ENCODE results near the gene FAM117B.

The FAM117B gene

DNA sequence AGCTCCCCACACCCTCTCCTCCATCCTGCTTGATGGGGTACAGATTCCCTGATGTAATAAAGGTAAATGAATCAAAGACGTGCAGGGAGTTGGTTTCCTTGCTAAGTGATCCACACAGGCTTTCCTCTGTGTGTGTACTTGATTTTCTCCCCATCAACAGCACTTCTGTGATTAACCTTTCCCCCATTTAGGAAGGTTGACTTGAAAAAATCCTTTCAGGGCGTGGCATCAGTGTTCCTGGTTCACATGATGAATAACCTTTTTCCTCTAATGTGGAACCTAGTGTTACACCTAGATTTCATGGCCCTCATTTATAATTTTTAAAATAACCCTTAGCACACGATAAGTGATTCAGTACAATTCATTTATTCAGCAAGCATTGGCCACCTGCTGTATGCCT, 121.8 kb downstream of the FAM117B start:
- Histone ChIP-seq H3K4me3 (ENCODE audit: low read depth, low read length) (no peak overlapping the region), H3K36me3 (replicated peaks) (no peaks in the 10 kb centered on the region), H3K27ac (no peak overlapping the region), H3K27me3 (replicated peaks) (no peaks in the 10 kb centered on the region)
- DNase-seq, result no peak
- in situ Hi-C loops (cut with HindIII; ENCODE audit: low pct_ligation_motif_present, low sequenced_read_pairs), result no loop called here
- no peak for TF ChIP-seq CTCF (IDR thresholded peaks at IDR 0.05; ENCODE audit: low read depth, low read length, missing control alignments)

DNA sequence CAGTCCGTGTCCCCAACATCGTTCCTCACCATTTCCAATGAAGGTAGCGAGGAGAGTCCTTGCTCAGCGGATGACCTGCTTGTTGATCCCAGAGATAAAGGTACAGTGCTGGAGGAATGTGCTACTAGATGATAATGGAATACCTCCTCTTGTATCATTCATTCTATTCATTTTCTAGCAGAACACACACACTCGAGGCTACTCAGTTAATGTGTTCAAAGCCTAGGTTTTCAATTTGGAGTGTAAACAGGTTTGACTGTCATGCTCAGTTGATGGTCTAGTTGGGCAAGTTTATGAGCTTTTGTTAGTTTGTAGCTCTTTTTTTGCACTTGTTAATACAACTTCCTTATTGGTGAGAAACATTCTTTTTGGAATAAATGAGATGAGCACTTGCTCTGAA, 122.6 kb downstream of the FAM117B start:
- no peak for DNase-seq
- TF ChIP-seq CTCF (IDR thresholded peaks at IDR 0.05; ENCODE audit: low read depth, low read length, missing control alignments), result no peak
- in situ Hi-C loops (cut with HindIII; ENCODE audit: low pct_ligation_motif_present, low sequenced_read_pairs), result no loop called here
- Histone ChIP-seq H3K27ac (no peak overlapping the region), H3K4me3 (ENCODE audit: low read depth, low read length) (no peak overlapping the region), H3K27me3 (replicated peaks) (no peaks in the 10 kb centered on the region), H3K36me3 (replicated peaks) (no peaks in the 10 kb centered on the region)

DNA sequence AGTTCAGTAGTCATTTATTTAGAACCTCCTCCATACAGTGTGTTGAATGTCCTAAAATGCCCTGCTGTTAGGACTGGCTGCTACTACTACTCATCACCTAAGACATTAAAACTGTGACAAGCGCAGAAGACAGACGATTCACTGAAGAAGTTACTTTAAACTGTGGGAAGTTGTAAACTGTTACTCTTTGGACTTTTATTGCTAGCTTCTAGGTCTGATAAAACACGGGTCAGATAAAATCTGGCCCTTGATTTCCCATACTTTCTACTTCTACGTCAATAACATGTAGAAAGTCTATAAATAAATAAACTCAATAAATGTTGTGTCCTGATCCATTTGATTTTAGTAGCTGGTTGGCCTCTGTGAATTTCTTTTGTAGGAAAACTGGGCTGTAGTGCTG, 123.4 kb downstream of the FAM117B start:
- no peak for TF ChIP-seq CTCF (IDR thresholded peaks at IDR 0.05; ENCODE audit: low read depth, low read length, missing control alignments)
- in situ Hi-C loops (cut with HindIII; ENCODE audit: low pct_ligation_motif_present, low sequenced_read_pairs), result no loop called here
- Histone ChIP-seq H3K36me3 (replicated peaks) (no peaks in the 10 kb centered on the region), H3K4me3 (ENCODE audit: low read depth, low read length) (no peak overlapping the region), H3K27me3 (replicated peaks) (no peaks in the 10 kb centered on the region), H3K27ac (no peak overlapping the region)
- DNase-seq, result no peak

DNA sequence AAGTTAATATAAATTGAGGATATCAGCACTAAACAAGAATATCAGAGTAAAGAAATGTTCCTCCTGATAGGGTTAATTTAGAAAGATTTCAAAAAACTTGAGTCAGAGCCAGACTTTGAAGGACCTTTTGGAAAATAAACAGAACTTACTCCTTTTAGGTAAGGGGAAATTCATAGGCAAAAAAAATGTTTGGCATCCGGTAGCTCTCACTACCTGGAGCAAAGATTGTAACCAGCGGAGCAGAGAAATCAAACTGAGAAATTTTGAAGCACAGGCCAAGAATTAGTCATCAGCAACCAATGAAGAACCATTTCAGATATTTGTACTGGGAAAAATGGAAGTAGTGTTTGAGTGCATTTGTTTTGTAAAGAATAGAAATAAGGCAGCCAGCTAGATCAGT, 123.8 kb downstream of the FAM117B start:
- H3K27me3 ChIP-seq (replicated peaks), result no peaks in the 10 kb centered on the region
- H3K4me3 ChIP-seq (ENCODE audit: low read depth, low read length), result no peak overlapping the region
- in situ Hi-C loops (cut with HindIII; ENCODE audit: low pct_ligation_motif_present, low sequenced_read_pairs), result no loop called here
- TF ChIP-seq CTCF (IDR thresholded peaks at IDR 0.05; ENCODE audit: low read depth, low read length, missing control alignments), result no peak
- H3K36me3 ChIP-seq (replicated peaks), result no peaks in the 10 kb centered on the region
- DNase-seq, result no peak
- no peak overlapping the region for H3K27ac ChIP-seq

DNA sequence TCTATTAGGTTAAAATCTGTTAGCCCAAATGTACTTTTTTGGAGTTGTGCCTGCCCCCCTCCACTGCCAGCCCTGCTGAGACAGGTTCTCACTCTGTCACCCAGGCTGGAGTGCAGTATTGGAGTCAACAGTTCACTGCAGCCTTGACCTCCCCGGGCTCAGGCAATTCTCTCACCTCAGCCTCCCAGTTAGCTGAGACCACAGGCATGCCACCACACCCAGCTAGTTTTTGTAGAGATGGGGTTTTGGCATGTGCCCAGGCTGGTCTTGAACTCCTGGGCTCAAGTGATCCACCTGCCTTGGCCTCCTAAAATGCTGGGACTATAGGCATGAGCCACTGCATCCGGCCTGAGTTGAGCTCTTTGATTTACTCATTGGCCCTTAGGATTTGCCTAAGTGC, 126.1 kb downstream of the FAM117B start:
- TF ChIP-seq CTCF (IDR thresholded peaks at IDR 0.05; ENCODE audit: low read depth, low read length, missing control alignments), result no peak
- Histone ChIP-seq H3K27me3 (replicated peaks) (no peaks in the 10 kb centered on the region), H3K4me3 (ENCODE audit: low read depth, low read length) (no peak overlapping the region), H3K36me3 (replicated peaks) (no peaks in the 10 kb centered on the region), H3K27ac (no peak overlapping the region)
- in situ Hi-C loops (cut with HindIII; ENCODE audit: low pct_ligation_motif_present, low sequenced_read_pairs), result no loop called here
- DNase-seq, result no peak

DNA sequence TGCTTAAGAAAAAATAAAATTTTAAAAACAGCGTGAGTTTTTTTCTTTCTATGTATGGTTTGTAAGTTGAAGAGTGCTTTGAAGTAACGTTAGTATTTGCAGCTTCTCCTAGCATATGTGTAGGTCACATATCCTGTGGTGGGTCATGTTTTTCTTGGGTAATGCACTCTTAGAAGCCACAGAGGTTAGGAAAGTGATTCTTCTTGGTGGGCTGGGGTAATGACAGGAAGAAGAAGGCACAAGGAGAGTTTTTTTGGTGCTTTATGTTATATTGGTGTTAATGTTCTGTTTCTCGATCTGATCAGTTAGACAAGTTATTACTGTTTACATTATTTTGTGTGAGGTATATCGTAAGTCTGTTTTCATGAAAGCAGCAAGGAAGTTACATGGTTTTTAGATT, 127.8 kb downstream of the FAM117B start:
- no peaks in the 10 kb centered on the region for H3K36me3 ChIP-seq (replicated peaks)
- in situ Hi-C loops (cut with HindIII; ENCODE audit: low pct_ligation_motif_present, low sequenced_read_pairs), result no loop called here
- no peak overlapping the region for H3K4me3 ChIP-seq (ENCODE audit: low read depth, low read length)
- no peak for TF ChIP-seq CTCF (IDR thresholded peaks at IDR 0.05; ENCODE audit: low read depth, low read length, missing control alignments)
- no peak overlapping the region for H3K27ac ChIP-seq
- DNase-seq, result no peak
- H3K27me3 ChIP-seq (replicated peaks), result no peaks in the 10 kb centered on the region
